ENCODE results near the gene DCLK1. TPM values are rescaled to one million over a fixed set of nuclear protein-coding genes. Genes with fewer than 3 reads are reported as not detected.
A peak's percentile ranks its signal among the peaks of the same experiment; 100 is the strongest.

Gene DCLK1
- total and polyA plus RNA-seq, 9 donors = 3.3 to 37.0 (median 20.7) TPM

- TF ChIP-seq EP300 (IDR thresholded peaks at IDR 0.05) = no peak
- TF ChIP-seq CTCF (IDR thresholded peaks at IDR 0.05) = no peak
- no peak for TF ChIP-seq POLR2A (IDR thresholded peaks at IDR 0.05)
- Histone ChIP-seq H3K27me3 (no peaks in the 10 kb centered on the region), H3K4me1 (ENCODE audit: insufficient read depth) (no peaks in the 10 kb centered on the region), H3K4me3 (no peak overlapping the region), H3K9me3 (no peaks in the 10 kb centered on the region), H3K27ac (no peak overlapping the region), H3K36me3 (no peaks in the 10 kb centered on the region)
- 44 to 72% (median 57%) methylated on average over 2 of the region's 2 CpGs for WGBS, 3 donors
- DNase-seq = no peak
- intact Hi-C loops (cut with DNase I) = no loop called here
Measured at GRCh38 chr13:35792911-35793310, 338.3 kb downstream of the DCLK1 start.

- intact Hi-C loops (cut with DNase I) = no loop called here
- Histone ChIP-seq H3K4me1 (ENCODE audit: insufficient read depth) (no peaks in the 10 kb centered on the region), H3K27me3 (no peaks in the 10 kb centered on the region), H3K27ac (no peak overlapping the region), H3K4me3 (no peak overlapping the region), H3K36me3 (no peaks in the 10 kb centered on the region), H3K9me3 (no peaks in the 10 kb centered on the region)
- 88 to 94% (median 91%) methylated on average over 8 of the region's 8 CpGs for WGBS, 3 donors
- TF ChIP-seq EP300 (IDR thresholded peaks at IDR 0.05) (no peak), CTCF (IDR thresholded peaks at IDR 0.05) (no peak), POLR2A (IDR thresholded peaks at IDR 0.05) (no peak)
- no peak for DNase-seq
Measured at GRCh38 chr13:35792021-35792420, 339.2 kb downstream of the DCLK1 start.

GRCh38 chr13:35791184-35791851 is 339.9 kb downstream of the DCLK1 start:
- TF ChIP-seq POLR2A (IDR thresholded peaks at IDR 0.05) = no peak
- TF ChIP-seq EP300 (IDR thresholded peaks at IDR 0.05) = no peak
- TF ChIP-seq CTCF (IDR thresholded peaks at IDR 0.05) = no peak

GRCh38 chr13:35789335-35790165 is 341.6 kb downstream of the DCLK1 start:
- no peak overlapping the region for H3K27ac ChIP-seq

More at GRCh38 chr13:35791184-35791851, 339.9 kb downstream of the DCLK1 start:
- DNase-seq = no peak
- Histone ChIP-seq H3K27ac (no peak overlapping the region), H3K36me3 (no peaks in the 10 kb centered on the region), H3K4me3 (no peak overlapping the region), H3K4me1 (ENCODE audit: insufficient read depth) (no peaks in the 10 kb centered on the region), H3K9me3 (no peaks in the 10 kb centered on the region), H3K27me3 (no peaks in the 10 kb centered on the region)
- 62 to 72% (median 71%) methylated on average over 3 of the region's 3 CpGs for WGBS, 3 donors
- intact Hi-C loops (cut with DNase I) = no loop called here

More at GRCh38 chr13:35789335-35790165, 341.6 kb downstream of the DCLK1 start:
- H3K27me3 ChIP-seq = no peaks in the 10 kb centered on the region
- H3K4me3 ChIP-seq = no peak overlapping the region
- no peak for TF ChIP-seq EP300 (IDR thresholded peaks at IDR 0.05)
- peak in 1 of 3 donors; percentile 58 for TF ChIP-seq CTCF (IDR thresholded peaks at IDR 0.05)
- H3K9me3 ChIP-seq = no peaks in the 10 kb centered on the region
- 77 to 81% (median 77%) methylated on average over 6 of the region's 6 CpGs for WGBS, 3 donors
- DNase-seq = no peak
- intact Hi-C loops (cut with DNase I) = no loop called here
- no peaks in the 10 kb centered on the region for H3K4me1 ChIP-seq (ENCODE audit: insufficient read depth)
- H3K36me3 ChIP-seq = no peaks in the 10 kb centered on the region
